HCT116 (cell line): ENCODE results near the gene KPNA4. TPM values are rescaled to one million over a fixed set of nuclear protein-coding genes. Genes with fewer than 3 reads are reported as not detected.

Experiments
- ATAC-seq: fragments of 200-7000 bp; cut with Tn5 transposase; 2 replicates; pipeline ENCODE4 v1.9.1; 2020; ENCODE audit warnings: mild to moderate bottlenecking, moderate library complexity
- BruUV-seq: library from RNA; stranded (reverse); fragments of 400-500 nt; replicated peaks from 2 replicates; lab custom pipeline; 2021; lab: Mats Ljungman, UMichigan
- CTCF ChIA-PET: fragments of 300-600 bp; sonication (Branson Sonifier 250); formaldehyde crosslinking; loops from one replicate; lab custom pipeline; 2021; ENCODE audit warnings: antibody characterized with exemption; lab: Charles Lee
- POLR2A ChIA-PET: fragments of 300-600, 350-600 bp; sonication (Branson Sonifier 250); formaldehyde crosslinking; loops from one replicate; lab custom pipeline; 2021; ENCODE audit warnings: antibody characterized with exemption; lab: Charles Lee
- RAD21 ChIA-PET, 2 experiments: fragments of 300-600 bp; sonication (Branson Sonifier 250); formaldehyde crosslinking; loops; one replicate each; lab custom pipeline; 2023; ENCODE audit warnings: low total read pairs in 2 of 2; ENCODE audit not compliant: uncharacterized antibody in 2 of 2, unreplicated experiment in 2 of 2, low non-redundant PET in 1 of 2; lab: Charles Lee
- DNase-seq: peaks from one replicate; pipeline ENCODE4 v3.0.0-alpha.2; 2010; ENCODE audit warnings: low read depth, low spot score
- H2AFZ ChIP-seq: fragments of 200-600 bp; shearing (Covaris generic), sonication (generic); 2 replicates; pipeline ENCODE4 v1.6.1; 2017; ENCODE audit warnings: low read depth, mixed run types, mixed read lengths, antibody characterized with exemption, low read length; ENCODE audit not compliant: poor library complexity, severe bottlenecking
- H3K27ac ChIP-seq: 2 replicates; pipeline ENCODE4 v1.5.1; 2012; ENCODE audit warnings: low read depth, low read length
- H3K27me3 ChIP-seq: fragments of 200-600 bp; sonication (generic); 2 replicates; pipeline ENCODE4 v1.6.1; 2016; ENCODE audit warnings: mixed run types, low read length, mixed read lengths; ENCODE audit not compliant: insufficient read depth
- H3K36me3 ChIP-seq, 2 experiments: fragments of 200-500 bp in 1 of 2; fragments of 200-600 bp in 1 of 2; sonication (Bioruptor generic) in 1 of 2; sonication (generic) in 1 of 2; 2 replicates each; pipeline versions ENCODE4 v1.5.1 to v1.6.1; 2014 to 2016; ENCODE audit warnings: low read length in 2 of 2, inconsistent platforms in 1 of 2, mixed read lengths in 1 of 2, mixed run types in 1 of 2; ENCODE audit not compliant: insufficient read depth in 2 of 2, control insufficient read depth in 1 of 2
- H3K4me1 ChIP-seq, 2 experiments: fragments of 200-600 bp in 1 of 2; sonication (generic) in 1 of 2; 2 replicates each; pipeline versions ENCODE4 v1.5.1 to v1.6.1; 2012 to 2017; ENCODE audit warnings: low read length in 2 of 2, inconsistent platforms in 1 of 2, mild to moderate bottlenecking in 1 of 2, mixed read lengths in 1 of 2, mixed run types in 1 of 2, moderate library complexity in 1 of 2; ENCODE audit not compliant: insufficient read depth in 2 of 2, control insufficient read depth in 1 of 2
- H3K4me2 ChIP-seq: fragments of 200-600 bp; sonication (generic); 2 replicates; pipeline ENCODE4 v1.6.1; 2017; ENCODE audit warnings: mixed run types, low read length, mixed read lengths
- H3K4me3 ChIP-seq, 2 experiments: fragments of 200-600 bp in 1 of 2; sonication (generic) in 1 of 2; replicated peaks in 1 of 2; 2 replicates each; pipeline ENCODE4 v1.5.1; 2011 to 2016; ENCODE audit warnings: low read length in 2 of 2, control low read depth in 1 of 2, low read depth in 1 of 2, mild to moderate bottlenecking in 1 of 2, mixed read lengths in 1 of 2, mixed run types in 1 of 2
- H3K79me2 ChIP-seq: fragments of 200-600 bp; sonication (generic); 2 replicates; pipeline ENCODE4 v1.6.1; 2017; ENCODE audit warnings: mild to moderate bottlenecking, mixed run types, low read length, moderate library complexity, mixed read lengths; ENCODE audit not compliant: insufficient read depth
- H3K9ac ChIP-seq: fragments of 200-600 bp; sonication (generic); 2 replicates; pipeline ENCODE4 v1.6.1; 2016; ENCODE audit warnings: low read length, mixed read lengths
- H3K9me2 ChIP-seq: fragments of 200-600 bp; sonication (generic), shearing (Covaris generic); 2 replicates; pipeline ENCODE4 v1.6.1; 2017; ENCODE audit warnings: mixed run types, mild to moderate bottlenecking, moderate library complexity; ENCODE audit not compliant: insufficient read depth
- H3K9me3 ChIP-seq, 2 experiments: fragments of 200-500 bp in 1 of 2; fragments of 200-600 bp in 1 of 2; sonication (Bioruptor generic) in 1 of 2; sonication (generic) in 1 of 2; 2 replicates each; pipeline ENCODE4 v1.6.1; 2014 to 2017; ENCODE audit warnings: low read length in 2 of 2, mixed read lengths in 2 of 2, inconsistent platforms in 1 of 2, low read depth in 1 of 2, mild to moderate bottlenecking in 1 of 2, mixed run types in 1 of 2, moderate library complexity in 1 of 2; ENCODE audit not compliant: control insufficient read depth in 1 of 2, insufficient read depth in 1 of 2
- H4K20me1 ChIP-seq: fragments of 200-600 bp; sonication (generic), shearing (Covaris generic); 2 replicates; pipeline ENCODE4 v1.6.1; 2017; ENCODE audit warnings: mixed run types, mild to moderate bottlenecking, moderate library complexity; ENCODE audit not compliant: insufficient read depth
- EZH2 ChIP-seq: fragments of 200-600 bp; sonication (generic); IDR thresholded peaks from 2 replicates; pipeline ENCODE4 v1.6.1; 2017; ENCODE audit warnings: antibody characterized with exemption, mixed run types
- FOSL1 ChIP-seq: IDR thresholded peaks from 2 replicates; pipeline ENCODE4 v1.6.1; 2012; ENCODE audit warnings: low read depth
- JUND ChIP-seq: IDR thresholded peaks from 2 replicates; pipeline ENCODE4 v1.6.1; 2012
- MAX ChIP-seq: IDR thresholded peaks from 2 replicates; pipeline ENCODE4 v1.6.1; 2012
- POLR2A ChIP-seq: IDR thresholded peaks from 2 replicates; pipeline ENCODE4 v1.7.0; 2011; ENCODE audit warnings: borderline replicate concordance; ENCODE audit not compliant: insufficient read depth, insufficient read length; ENCODE audit errors: extremely low read depth
- POLR2AphosphoS5 ChIP-seq: IDR thresholded peaks from 2 replicates; pipeline ENCODE4 v1.6.1; 2011; ENCODE audit warnings: mild to moderate bottlenecking, low read depth, low read length, moderate library complexity
- SIN3A ChIP-seq: IDR thresholded peaks from 2 replicates; pipeline ENCODE4 v1.6.1; 2012; ENCODE audit warnings: low read depth
- SP1 ChIP-seq: IDR thresholded peaks from 2 replicates; pipeline ENCODE4 v1.6.1; 2012; ENCODE audit warnings: low read depth
- SRF ChIP-seq: IDR thresholded peaks from 2 replicates; pipeline ENCODE4 v1.6.1; 2012; ENCODE audit warnings: low read depth
- TCF7L2 ChIP-seq: IDR thresholded peaks from 2 replicates; pipeline ENCODE4 v1.7.0; 2011; ENCODE audit warnings: borderline replicate concordance, inconsistent platforms; ENCODE audit not compliant: insufficient read depth, insufficient read length; ENCODE audit errors: extremely low read depth
- ZNF274 ChIP-seq: fragments of 200-500 bp; sonication (Bioruptor generic); IDR thresholded peaks from 2 replicates; pipeline ENCODE4 v1.6.1; 2014; ENCODE audit warnings: mild to moderate bottlenecking, low read depth, low read length, inconsistent platforms
- intact Hi-C: fragments of 100-400 bp; cut with micrococcal nuclease; formaldehyde crosslinking; loops from 2 replicates; pipeline ENCODE4 v1.10.0; 2022
- total RNA-seq: library from RNA; stranded (reverse); gene quantifications from one replicate; pipeline ENCODE4 v1.2.1, GENCODE V29; 2021; ENCODE audit not compliant: unreplicated experiment
- TF ChIP-seq, protein P1 (sequence below), 3 experiments: fragments of 200-600 bp in 1 of 3; sonication (generic) in 1 of 3; IDR thresholded peaks in 2 of 3; conservative IDR thresholded peaks in 1 of 3; 2 replicates each; pipeline ENCODE4 v1.5.1; 2012 to 2017; ENCODE audit warnings: low read depth in 2 of 3, low read length in 2 of 3, antibody characterized with exemption in 1 of 3, borderline replicate concordance in 1 of 3, control low read depth in 1 of 3, mild to moderate bottlenecking in 1 of 3, mixed read lengths in 1 of 3, mixed run types in 1 of 3, moderate library complexity in 1 of 3; ENCODE audit not compliant: insufficient read depth in 1 of 3
- TF ChIP-seq, protein P2 (sequence below): IDR thresholded peaks from 2 replicates; pipeline ENCODE4 v1.6.1; 2011; ENCODE audit warnings: mild to moderate bottlenecking, low read length, moderate library complexity; ENCODE audit not compliant: insufficient replicate concordance; ENCODE audit errors: extremely low read depth
- TF ChIP-seq, protein P3 (sequence below): IDR thresholded peaks from 2 replicates; pipeline ENCODE4 v1.6.1; 2012; ENCODE audit warnings: low read depth

The KPNA4 gene
- total RNA-seq, 1 experiment from 2014 or later: 43.1 TPM

DNA sequence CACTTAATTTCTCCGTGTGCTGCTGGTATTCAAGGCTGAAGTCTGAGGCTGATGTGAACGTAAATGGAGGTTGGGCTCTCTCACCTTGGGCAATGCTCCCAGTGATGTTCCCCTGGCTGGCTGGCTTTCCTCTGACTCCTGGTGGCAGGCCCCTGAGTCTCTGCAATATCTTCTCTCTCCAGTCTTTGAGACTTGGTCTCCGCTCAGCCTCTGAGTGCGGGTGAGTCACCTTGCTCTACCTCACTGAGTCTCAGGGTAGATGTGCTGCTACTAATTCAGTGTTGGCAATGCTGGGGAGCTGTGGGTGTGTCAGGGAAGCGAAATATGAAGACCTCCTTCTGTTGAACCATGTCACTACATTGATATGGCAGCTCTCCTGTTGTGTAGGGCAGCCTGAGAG lies 84.4 kb downstream of the KPNA4 start:
- Histone ChIP-seq H3K9ac (no peak overlapping the region), H3K4me1 (no peaks in the 10 kb centered on the region), H3K79me2 (no peaks in the 10 kb centered on the region), H3K27me3 (no peaks in the 10 kb centered on the region), H3K27ac (no peak overlapping the region), H3K9me2 (no peaks in the 10 kb centered on the region), H3K4me2 (no peak overlapping the region), H3K36me3 (no peaks in the 10 kb centered on the region), H3K9me3 (no peaks in the 10 kb centered on the region), H4K20me1 (no peaks in the 10 kb centered on the region), H3K4me3 (no peak overlapping the region), H2AFZ (no peak overlapping the region)
- CTCF ChIA-PET: no interaction called here
- POLR2A ChIA-PET: no interaction called here
- no peak for TF ChIP-seq SRF
- no peak for TF ChIP-seq JUND
- no peak for TF ChIP-seq EZH2
- no TSS peak for BruUV-seq
- RAD21 ChIA-PET: no interaction called here
- ATAC-seq (no peak), DNase-seq (no peak)
- intact Hi-C loops: no loop called here

GRCh38 chr3:160479376-160479775 lies 86.0 kb downstream of the KPNA4 start:
- ATAC-seq: no peak
- POLR2A ChIA-PET: no interaction called here
- BruUV-seq: no TSS peak
- TF ChIP-seq POLR2A (no peak), SIN3A (no peak), SP1 (no peak), TCF7L2 (no peak), FOSL1 (no peak), ZNF274 (no peak), MAX (no peak), POLR2AphosphoS5 (no peak)
- TF ChIP-seq, protein P1, sequence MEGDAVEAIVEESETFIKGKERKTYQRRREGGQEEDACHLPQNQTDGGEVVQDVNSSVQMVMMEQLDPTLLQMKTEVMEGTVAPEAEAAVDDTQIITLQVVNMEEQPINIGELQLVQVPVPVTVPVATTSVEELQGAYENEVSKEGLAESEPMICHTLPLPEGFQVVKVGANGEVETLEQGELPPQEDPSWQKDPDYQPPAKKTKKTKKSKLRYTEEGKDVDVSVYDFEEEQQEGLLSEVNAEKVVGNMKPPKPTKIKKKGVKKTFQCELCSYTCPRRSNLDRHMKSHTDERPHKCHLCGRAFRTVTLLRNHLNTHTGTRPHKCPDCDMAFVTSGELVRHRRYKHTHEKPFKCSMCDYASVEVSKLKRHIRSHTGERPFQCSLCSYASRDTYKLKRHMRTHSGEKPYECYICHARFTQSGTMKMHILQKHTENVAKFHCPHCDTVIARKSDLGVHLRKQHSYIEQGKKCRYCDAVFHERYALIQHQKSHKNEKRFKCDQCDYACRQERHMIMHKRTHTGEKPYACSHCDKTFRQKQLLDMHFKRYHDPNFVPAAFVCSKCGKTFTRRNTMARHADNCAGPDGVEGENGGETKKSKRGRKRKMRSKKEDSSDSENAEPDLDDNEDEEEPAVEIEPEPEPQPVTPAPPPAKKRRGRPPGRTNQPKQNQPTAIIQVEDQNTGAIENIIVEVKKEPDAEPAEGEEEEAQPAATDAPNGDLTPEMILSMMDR (IDR thresholded peaks at IDR 0.05 in 2 of 3, conservative IDR thresholded peaks at IDR 0.05 in 1 of 3; ENCODE audit: borderline replicate concordance in 1 of 3, insufficient read depth in 1 of 3, low read depth in 2 of 3, low read length in 2 of 3): no peak
- TF ChIP-seq, protein P2, sequence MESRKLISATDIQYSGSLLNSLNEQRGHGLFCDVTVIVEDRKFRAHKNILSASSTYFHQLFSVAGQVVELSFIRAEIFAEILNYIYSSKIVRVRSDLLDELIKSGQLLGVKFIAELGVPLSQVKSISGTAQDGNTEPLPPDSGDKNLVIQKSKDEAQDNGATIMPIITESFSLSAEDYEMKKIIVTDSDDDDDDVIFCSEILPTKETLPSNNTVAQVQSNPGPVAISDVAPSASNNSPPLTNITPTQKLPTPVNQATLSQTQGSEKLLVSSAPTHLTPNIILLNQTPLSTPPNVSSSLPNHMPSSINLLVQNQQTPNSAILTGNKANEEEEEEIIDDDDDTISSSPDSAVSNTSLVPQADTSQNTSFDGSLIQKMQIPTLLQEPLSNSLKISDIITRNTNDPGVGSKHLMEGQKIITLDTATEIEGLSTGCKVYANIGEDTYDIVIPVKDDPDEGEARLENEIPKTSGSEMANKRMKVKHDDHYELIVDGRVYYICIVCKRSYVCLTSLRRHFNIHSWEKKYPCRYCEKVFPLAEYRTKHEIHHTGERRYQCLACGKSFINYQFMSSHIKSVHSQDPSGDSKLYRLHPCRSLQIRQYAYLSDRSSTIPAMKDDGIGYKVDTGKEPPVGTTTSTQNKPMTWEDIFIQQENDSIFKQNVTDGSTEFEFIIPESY: no peak
- TF ChIP-seq, protein P3, sequence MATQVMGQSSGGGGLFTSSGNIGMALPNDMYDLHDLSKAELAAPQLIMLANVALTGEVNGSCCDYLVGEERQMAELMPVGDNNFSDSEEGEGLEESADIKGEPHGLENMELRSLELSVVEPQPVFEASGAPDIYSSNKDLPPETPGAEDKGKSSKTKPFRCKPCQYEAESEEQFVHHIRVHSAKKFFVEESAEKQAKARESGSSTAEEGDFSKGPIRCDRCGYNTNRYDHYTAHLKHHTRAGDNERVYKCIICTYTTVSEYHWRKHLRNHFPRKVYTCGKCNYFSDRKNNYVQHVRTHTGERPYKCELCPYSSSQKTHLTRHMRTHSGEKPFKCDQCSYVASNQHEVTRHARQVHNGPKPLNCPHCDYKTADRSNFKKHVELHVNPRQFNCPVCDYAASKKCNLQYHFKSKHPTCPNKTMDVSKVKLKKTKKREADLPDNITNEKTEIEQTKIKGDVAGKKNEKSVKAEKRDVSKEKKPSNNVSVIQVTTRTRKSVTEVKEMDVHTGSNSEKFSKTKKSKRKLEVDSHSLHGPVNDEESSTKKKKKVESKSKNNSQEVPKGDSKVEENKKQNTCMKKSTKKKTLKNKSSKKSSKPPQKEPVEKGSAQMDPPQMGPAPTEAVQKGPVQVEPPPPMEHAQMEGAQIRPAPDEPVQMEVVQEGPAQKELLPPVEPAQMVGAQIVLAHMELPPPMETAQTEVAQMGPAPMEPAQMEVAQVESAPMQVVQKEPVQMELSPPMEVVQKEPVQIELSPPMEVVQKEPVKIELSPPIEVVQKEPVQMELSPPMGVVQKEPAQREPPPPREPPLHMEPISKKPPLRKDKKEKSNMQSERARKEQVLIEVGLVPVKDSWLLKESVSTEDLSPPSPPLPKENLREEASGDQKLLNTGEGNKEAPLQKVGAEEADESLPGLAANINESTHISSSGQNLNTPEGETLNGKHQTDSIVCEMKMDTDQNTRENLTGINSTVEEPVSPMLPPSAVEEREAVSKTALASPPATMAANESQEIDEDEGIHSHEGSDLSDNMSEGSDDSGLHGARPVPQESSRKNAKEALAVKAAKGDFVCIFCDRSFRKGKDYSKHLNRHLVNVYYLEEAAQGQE: no peak

More at GRCh38 chr3:160479376-160479775, 86.0 kb downstream of the KPNA4 start:
- H3K4me3 ChIP-seq: no peak overlapping the region
- H3K4me1 ChIP-seq: 0 out of 4 replicates have a peak, but pooled peaks cover 0 to 2% of the 10 kb centered on the region in 2 experiments
- no peaks in the 10 kb centered on the region for H3K36me3 ChIP-seq
- no peak for DNase-seq
- no peaks in the 10 kb centered on the region for H3K79me2 ChIP-seq
- CTCF ChIA-PET: no interaction called here
- H3K9me2 ChIP-seq: no peaks in the 10 kb centered on the region
- no peak overlapping the region for H3K27ac ChIP-seq
- H3K9me3 ChIP-seq: no peaks in the 10 kb centered on the region
- H3K9ac ChIP-seq: no peak overlapping the region
- H3K4me2 ChIP-seq: no peak overlapping the region
- H4K20me1 ChIP-seq: no peaks in the 10 kb centered on the region
- RAD21 ChIA-PET: no interaction called here
- no peak overlapping the region for H2AFZ ChIP-seq
- intact Hi-C loops: no loop called here
- no peaks in the 10 kb centered on the region for H3K27me3 ChIP-seq
